HepG2 (cell line): ENCODE measurements around the gene CFAP61. TPM values are rescaled to one million over a fixed set of nuclear protein-coding genes. Genes with fewer than 3 reads are reported as not detected.
A peak's percentile ranks its signal among the peaks of the same experiment; 100 is the strongest.

ENCODE experiments used
- ADNP ChIP-seq: sonication (generic); formaldehyde crosslinking; IDR thresholded peaks from 2 replicates; pipeline ENCODE4 v1.4.0; 2020; ENCODE audit warnings: missing genetic modification reagents
- GATA4 ChIP-seq: sonication (generic); IDR thresholded peaks from 2 replicates; pipeline ENCODE4 v1.6.1; 2016; ENCODE audit warnings: antibody characterized with exemption, low read depth, borderline replicate concordance
- GATAD1 ChIP-seq: IDR thresholded peaks from 2 replicates; pipeline ENCODE4 v1.6.1; 2016; ENCODE audit warnings: missing genetic modification reagents, missing compliant biosample characterization
- MAFG ChIP-seq: sonication (generic); formaldehyde crosslinking; IDR thresholded peaks from 2 replicates; pipeline ENCODE4 v1.5.1; 2020; ENCODE audit warnings: mild to moderate bottlenecking, missing genetic modification reagents
- RAD51 ChIP-seq: fragments of 450-650 bp; IDR thresholded peaks from 2 replicates; pipeline ENCODE4 v1.6.1; 2016; ENCODE audit warnings: borderline replicate concordance
- ZEB1 ChIP-seq: IDR thresholded peaks from 2 replicates; pipeline ENCODE4 v1.6.1; 2012; ENCODE audit warnings: mild to moderate bottlenecking, low read depth, inconsistent platforms; ENCODE audit not compliant: insufficient replicate concordance
- ZNF263 ChIP-seq: sonication (generic); formaldehyde crosslinking; IDR thresholded peaks from 2 replicates; pipeline ENCODE4 v1.4.0; 2020; ENCODE audit warnings: missing genetic modification reagents
- polyA plus RNA-seq, 8 experiments: library from polyadenylated mRNA; depleted of rRNA in 3 of 8; stranded (reverse) in 7 of 8; unstranded in 1 of 8; fragments of >200 nt; fragmentation: Illumina TruSeq in 4 of 8; extraction: Trizol in 4 of 8; gene quantifications; 2 replicates each; pipeline versions ENCODE4 v1.2.1 to v1.2.3, GENCODE V29; 2011 to 2016; ENCODE audit warnings: low read depth in 4 of 8, missing spikeins in 1 of 8, mixed read lengths in 1 of 8; ENCODE audit not compliant: insufficient read depth in 1 of 8
- total RNA-seq, 5 experiments: library from RNA; depleted of rRNA; stranded (reverse); fragments of >200 nt; fragmentation: Illumina TruSeq; extraction: Trizol; gene quantifications; 2 replicates each; pipeline ENCODE4 v1.2.3, GENCODE V29; 2016; ENCODE audit warnings: low read depth in 1 of 5
- TF ChIP-seq, protein P1 (sequence below): sonication (generic); formaldehyde crosslinking; IDR thresholded peaks from 2 replicates; pipeline ENCODE4 v1.8.1; 2023; ENCODE audit warnings: mild to moderate bottlenecking, inconsistent platforms, moderate library complexity, missing genetic modification reagents, borderline replicate concordance
- TF ChIP-seq, protein P2 (sequence below): sonication (generic); formaldehyde crosslinking; IDR thresholded peaks from 2 replicates; pipeline ENCODE4 v1.5.1; 2020; ENCODE audit warnings: missing genetic modification reagents, mild to moderate bottlenecking, borderline replicate concordance
- TF ChIP-seq, protein P3 (sequence below): IDR thresholded peaks from 2 replicates; pipeline ENCODE4 v1.6.1; 2016; ENCODE audit warnings: missing compliant biosample characterization, missing genetic modification reagents, borderline replicate concordance
- TF ChIP-seq, protein P4 (sequence below): sonication (generic); formaldehyde crosslinking; IDR thresholded peaks from 2 replicates; pipeline ENCODE4 v1.4.0; 2020; ENCODE audit warnings: missing genetic modification reagents

The CFAP61 gene
- total and polyA plus RNA-seq, 2 of the 13 experiments (the other 11 are each of a cell fraction or from before 2014, with no cell fraction given), result 0.27 TPM; not detected in 1

DNA sequence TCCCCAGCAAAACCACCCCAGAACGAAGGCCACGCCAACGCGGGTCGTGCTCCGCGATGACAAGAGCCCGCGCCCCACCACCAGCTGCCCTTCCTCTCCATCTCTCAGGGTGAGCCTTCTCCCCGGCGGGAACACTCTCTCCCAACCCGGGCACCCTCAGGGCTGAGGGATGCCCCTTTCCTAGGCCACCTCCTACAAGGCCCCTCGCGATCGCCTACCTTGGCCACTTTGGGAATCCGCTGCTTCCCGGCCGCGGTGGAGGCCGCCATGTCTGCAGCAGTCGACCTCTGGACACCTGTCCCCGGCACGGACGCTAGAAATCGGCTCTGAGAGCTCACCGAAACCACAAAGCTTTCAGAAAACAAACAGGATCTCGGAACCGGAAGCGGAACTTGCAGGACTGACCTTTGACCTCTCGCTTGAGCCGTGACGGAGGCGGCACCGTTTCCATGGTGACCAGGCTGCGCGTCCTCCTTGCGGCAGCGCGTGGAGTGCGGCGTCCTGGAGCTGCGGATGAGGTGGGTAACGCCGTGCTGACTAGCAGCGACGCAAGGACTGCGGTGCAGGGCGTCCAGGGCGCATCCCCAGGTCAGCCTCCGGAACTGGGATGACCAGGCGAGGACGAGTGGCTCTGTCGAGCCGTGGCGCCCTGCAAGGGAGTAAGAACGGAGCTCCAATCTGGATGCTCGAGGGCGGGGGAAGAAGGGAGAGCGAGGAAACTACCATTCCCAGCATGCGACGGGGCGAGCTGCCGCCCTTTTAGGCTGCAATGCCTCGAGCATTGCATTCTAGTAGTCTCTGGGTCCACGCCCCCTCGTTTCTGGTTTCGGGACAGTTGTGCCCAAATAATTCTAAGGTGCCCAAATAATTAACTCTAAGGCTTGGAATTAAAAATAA is at the start of gene CFAP61, which contains the start of gene CRNKL1 (continued):
- TF ChIP-seq, protein P1, sequence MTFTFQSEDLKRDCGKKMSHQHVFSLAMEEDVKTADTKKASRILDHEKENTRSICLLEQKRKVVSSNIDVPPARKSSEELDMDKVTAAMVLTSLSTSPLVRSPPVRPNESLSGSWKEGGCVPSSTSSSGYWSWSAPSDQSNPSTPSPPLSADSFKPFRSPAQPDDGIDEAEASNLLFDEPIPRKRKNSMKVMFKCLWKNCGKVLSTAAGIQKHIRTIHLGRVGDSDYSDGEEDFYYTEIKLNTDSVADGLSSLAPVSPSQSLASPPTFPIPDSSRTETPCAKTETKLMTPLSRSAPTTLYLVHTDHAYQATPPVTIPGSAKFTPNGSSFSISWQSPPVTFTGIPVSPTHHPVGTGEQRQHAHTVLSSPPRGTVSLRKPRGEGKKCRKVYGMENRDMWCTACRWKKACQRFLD (CRISPR knock-in tag), result peak; percentile 98
- TF ChIP-seq, protein P2, sequence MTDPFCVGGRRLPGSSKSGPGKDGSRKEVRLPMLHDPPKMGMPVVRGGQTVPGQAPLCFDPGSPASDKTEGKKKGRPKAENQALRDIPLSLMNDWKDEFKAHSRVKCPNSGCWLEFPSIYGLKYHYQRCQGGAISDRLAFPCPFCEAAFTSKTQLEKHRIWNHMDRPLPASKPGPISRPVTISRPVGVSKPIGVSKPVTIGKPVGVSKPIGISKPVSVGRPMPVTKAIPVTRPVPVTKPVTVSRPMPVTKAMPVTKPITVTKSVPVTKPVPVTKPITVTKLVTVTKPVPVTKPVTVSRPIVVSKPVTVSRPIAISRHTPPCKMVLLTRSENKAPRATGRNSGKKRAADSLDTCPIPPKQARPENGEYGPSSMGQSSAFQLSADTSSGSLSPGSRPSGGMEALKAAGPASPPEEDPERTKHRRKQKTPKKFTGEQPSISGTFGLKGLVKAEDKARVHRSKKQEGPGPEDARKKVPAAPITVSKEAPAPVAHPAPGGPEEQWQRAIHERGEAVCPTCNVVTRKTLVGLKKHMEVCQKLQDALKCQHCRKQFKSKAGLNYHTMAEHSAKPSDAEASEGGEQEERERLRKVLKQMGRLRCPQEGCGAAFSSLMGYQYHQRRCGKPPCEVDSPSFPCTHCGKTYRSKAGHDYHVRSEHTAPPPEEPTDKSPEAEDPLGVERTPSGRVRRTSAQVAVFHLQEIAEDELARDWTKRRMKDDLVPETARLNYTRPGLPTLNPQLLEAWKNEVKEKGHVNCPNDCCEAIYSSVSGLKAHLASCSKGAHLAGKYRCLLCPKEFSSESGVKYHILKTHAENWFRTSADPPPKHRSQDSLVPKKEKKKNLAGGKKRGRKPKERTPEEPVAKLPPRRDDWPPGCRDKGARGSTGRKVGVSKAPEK (CRISPR knock-in tag), result peak; percentile 88; the same call in 1 of the 2 replicates
- TF ChIP-seq GATA4 (peak; percentile 65; the same call in 1 of the 2 replicates), GATAD1 (CRISPR knock-in tag) (peak; percentile 97), ADNP (CRISPR knock-in tag) (no peak), ZEB1 (no peak), ZNF263 (CRISPR knock-in tag) (peak; percentile 89), MAFG (no peak), RAD51 (no peak)
- TF ChIP-seq, protein P3, sequence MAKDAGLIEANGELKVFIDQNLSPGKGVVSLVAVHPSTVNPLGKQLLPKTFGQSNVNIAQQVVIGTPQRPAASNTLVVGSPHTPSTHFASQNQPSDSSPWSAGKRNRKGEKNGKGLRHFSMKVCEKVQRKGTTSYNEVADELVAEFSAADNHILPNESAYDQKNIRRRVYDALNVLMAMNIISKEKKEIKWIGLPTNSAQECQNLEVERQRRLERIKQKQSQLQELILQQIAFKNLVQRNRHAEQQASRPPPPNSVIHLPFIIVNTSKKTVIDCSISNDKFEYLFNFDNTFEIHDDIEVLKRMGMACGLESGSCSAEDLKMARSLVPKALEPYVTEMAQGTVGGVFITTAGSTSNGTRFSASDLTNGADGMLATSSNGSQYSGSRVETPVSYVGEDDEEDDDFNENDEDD (CRISPR knock-in tag), result peak; percentile 93
- TF ChIP-seq, protein P4, sequence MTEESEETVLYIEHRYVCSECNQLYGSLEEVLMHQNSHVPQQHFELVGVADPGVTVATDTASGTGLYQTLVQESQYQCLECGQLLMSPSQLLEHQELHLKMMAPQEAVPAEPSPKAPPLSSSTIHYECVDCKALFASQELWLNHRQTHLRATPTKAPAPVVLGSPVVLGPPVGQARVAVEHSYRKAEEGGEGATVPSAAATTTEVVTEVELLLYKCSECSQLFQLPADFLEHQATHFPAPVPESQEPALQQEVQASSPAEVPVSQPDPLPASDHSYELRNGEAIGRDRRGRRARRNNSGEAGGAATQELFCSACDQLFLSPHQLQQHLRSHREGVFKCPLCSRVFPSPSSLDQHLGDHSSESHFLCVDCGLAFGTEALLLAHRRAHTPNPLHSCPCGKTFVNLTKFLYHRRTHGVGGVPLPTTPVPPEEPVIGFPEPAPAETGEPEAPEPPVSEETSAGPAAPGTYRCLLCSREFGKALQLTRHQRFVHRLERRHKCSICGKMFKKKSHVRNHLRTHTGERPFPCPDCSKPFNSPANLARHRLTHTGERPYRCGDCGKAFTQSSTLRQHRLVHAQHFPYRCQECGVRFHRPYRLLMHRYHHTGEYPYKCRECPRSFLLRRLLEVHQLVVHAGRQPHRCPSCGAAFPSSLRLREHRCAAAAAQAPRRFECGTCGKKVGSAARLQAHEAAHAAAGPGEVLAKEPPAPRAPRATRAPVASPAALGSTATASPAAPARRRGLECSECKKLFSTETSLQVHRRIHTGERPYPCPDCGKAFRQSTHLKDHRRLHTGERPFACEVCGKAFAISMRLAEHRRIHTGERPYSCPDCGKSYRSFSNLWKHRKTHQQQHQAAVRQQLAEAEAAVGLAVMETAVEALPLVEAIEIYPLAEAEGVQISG (CRISPR knock-in tag), result peak; percentile 97
